HG03520 (cell line): ENCODE data around the gene BBLN.

Source experiments
- ATAC-seq: cut with Tn5 transposase; IDR thresholded peaks from one replicate; pipeline ENCODE4 v1.9.1; 2021; ENCODE audit warnings: mild to moderate bottlenecking, moderate library complexity; ENCODE audit not compliant: unreplicated experiment

Gene BBLN

DNA sequence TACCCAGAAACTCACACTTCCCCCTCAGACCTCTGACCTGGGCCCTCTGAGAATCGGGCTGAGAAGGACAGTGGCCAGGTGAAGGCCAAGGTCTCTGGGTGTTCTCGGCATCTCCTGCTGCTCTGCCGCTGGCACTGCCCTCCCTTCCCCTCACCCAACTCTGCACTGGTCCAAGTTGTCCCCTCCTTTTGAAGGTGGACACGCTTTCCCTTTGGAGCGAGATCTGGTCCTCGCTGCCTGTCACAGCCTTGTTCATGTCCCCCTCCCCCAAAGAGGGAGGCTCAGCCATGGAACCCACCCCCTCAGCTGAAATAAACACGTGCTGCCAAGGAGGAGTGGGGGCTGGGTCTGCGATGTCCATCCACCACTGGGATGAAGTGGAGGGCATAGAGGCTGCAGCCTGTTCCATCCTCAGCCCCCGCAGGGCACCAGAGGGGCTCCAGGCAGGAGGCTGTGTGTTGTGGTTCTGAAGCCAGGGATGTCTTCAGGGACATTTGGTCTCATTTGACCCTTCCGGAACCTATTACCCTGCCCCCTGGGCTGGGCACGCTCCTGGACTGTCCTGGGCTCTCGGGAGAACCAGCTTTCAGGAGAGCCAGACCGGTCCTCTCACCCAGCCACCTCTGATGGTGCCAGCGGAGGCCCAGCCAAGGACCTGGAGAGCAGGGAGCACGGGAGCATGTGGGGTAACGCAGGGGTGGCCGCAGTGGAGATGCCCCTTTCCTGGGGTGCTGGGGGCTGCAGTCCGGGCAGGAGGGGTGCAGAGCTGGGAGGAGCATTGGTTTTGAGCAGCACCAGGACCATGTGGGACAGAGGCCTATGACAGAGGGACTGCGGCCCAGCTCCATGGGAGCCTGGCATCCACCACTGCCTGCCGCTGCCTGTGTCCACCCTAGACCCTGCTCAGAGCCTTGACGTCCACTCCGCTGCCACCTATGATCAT, 15.6 kb upstream of the BBLN start:
- ATAC-seq: no peak

DNA sequence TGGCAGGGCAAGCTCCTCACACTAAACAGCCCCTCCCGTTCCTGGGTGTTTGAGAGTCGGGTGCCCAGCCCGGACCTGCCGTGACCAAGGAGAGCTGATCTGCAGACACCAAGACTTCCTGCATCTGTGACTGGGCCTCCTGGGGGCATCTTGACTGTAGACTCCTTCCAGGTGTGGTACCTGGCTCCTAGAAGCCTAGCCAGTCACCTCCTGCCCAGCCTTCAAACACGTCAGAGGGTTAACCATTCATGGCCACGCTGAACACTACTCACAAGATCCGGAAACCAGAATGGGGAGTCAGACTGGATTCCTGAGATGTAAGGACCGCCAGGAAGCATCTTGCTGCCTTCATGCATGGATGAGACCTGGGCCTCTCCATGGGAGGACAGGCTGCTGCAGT, 14.5 kb upstream of the BBLN start:
- ATAC-seq: no peak

DNA sequence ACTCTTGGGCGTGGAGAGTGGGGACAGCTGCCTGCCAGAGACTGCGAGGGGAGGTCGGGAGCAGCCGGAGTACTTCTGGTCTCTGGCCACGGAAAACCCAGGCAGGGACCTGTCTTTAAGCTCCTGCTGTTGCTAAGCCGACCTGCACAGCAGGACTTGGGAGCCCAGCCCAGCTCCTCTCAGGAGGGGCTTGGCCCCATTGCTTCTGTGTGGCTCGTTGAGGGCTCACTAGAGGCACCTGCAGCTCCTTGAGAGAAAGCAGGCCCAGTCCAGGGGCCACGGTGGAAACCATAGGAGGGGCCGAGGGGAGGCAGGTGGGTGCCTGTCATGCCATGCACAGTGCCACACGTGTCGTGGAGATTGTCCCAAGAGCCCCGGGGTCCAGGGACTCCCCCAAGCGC, 14.1 kb upstream of the BBLN start:
- no peak for ATAC-seq

DNA sequence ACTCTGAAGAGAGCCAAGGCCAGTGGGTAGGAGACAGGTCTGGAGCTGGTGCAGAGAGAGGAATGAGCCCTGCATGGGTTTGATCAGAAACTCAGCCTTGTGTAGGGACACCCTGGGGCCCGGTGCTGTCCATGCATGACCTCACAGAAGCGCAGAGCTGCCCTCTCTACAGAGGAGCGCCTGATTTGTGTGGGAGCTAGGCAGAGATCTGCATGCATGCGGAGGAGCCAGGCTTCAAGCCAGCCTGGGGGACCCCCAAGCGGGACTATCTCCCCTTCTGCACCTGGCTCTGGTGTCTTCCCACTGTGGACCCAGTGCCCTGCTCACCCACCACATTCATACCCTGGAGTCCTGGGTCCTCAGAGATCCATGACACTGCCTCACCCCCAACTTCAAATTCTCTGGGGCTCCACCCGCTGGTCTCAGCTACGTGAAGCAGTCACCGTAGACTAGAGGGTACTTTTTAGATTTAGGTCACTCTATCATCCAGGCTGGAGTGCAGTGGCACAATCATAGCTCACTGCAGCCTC, 13.4 kb upstream of the BBLN start:
- ATAC-seq: no peak

DNA sequence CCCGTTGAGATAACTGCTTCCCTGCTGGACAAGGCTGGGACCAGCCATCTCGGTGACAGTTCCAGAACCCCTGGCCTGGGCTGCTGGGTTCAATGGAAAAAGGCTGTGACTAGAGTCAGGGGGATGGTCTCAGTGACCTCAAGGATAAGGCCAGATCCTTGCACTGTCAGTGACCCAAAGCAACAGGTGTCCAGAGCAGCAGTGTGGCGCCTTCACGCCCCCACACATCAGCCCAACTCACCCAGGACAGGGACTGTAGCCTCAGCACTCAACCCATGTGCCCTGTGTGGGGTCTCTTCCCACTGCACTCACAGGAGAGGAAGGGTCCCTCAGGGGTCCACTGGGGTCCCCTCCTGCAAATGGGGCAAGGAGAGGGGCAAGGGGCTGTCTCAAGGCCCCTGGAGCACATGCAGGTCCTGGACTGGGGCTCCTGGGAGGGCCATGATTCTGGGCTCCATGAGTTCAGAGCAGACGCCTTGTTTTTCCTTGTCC, 11.5 kb upstream of the BBLN start:
- ATAC-seq: no peak

DNA sequence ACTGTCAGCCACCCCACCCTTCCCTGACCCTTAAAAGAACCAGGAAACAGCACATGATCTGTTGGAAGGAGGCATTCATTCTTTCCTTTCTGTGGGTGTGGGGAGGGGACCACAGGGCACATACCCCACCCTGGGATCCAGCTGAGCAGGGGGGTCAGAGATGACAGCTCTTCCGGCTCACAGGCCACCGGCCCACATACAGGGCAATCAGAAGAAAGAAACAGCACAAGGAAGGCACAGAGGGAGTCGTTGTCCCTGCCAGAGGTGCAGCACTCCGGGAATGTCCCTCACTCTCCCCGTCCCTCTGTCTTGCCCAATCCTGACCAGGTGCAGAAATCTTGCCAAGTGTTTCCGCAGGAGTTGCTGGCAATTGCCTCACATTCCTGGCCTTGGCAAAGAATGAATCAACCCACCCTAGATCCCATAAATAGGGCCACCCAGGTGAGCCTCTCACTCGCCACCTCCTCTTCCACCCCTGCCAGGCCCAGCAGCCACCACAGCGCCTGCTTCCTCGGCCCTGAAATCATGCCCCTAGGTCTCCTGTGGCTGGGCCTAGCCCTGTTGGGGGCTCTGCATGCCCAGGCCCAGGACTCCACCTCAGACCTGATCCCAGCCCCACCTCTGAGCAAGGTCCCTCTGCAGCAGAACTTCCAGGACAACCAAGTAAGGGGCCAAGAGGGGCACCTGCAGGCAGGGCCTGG, 10.9 kb upstream of the BBLN start, which contains the start of gene LCN2:
LCN2 (plus strand) TSS at position 453 of the 701 bp plus-strand sequence; CDS start at position 526, 73 bp downstream.
- ATAC-seq: no peak

DNA sequence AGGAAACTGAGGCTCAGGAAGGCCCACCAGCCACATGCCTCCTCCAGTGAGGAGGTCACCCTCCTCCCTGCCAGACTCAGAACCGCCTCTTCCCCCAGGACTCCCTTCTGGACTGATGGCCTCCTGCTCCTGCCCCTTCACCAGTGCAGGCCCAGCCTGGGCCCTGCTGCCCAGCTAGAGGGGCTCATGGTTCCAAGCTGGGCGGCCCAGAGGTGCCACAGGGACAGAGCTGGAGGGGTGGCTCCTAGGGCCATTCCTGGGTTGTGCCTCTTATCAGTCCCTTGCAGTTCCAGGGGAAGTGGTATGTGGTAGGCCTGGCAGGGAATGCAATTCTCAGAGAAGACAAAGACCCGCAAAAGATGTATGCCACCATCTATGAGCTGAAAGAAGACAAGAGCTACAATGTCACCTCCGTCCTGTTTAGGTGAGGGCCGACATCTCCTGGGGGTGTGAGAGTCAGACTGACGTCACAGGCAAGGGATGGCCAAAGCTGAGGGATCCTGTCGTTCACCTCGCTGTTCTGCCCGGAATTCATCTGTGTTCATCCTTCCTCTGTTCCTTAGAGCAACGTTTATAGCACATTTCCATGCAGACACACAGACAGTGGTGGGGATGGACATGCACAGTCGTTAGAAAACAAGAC, 10.0 kb upstream of the BBLN start:
- ATAC-seq: no peak

DNA sequence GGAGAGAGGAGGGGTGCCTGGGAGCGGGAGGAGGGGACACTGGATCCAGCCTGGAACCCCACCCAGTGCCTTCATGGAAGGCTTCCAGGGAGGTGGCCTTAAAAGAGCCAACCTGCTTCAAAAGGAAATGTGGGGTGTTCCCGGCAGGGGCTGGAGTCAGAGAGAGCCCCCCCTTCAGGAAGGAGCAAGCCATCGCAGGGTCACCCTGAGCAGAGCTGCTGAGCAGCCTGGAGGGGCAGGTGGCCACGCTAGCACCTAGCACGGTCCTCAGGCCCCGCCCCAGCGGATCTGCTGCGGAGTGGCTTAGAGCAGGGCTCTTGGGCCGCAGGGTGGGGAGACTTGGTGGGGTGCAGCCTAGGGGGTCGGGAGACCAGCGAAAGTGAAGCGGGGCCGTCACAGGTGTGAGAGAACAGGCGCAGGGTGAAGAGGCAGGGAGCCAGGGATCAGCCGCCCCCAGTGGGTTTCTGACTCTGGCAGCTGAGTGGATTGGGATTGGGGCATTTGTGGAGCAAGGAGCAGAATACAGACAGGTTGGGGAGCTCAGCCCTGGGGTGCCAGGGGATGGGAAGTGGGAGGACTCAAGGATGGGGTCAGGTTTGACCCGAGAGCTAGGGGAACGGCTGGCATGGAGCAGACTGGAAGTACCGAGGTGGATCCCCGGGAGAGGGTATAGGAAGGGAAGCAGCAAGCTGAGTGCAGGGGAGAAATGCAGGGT, 9.3 kb upstream of the BBLN start:
- no peak for ATAC-seq

DNA sequence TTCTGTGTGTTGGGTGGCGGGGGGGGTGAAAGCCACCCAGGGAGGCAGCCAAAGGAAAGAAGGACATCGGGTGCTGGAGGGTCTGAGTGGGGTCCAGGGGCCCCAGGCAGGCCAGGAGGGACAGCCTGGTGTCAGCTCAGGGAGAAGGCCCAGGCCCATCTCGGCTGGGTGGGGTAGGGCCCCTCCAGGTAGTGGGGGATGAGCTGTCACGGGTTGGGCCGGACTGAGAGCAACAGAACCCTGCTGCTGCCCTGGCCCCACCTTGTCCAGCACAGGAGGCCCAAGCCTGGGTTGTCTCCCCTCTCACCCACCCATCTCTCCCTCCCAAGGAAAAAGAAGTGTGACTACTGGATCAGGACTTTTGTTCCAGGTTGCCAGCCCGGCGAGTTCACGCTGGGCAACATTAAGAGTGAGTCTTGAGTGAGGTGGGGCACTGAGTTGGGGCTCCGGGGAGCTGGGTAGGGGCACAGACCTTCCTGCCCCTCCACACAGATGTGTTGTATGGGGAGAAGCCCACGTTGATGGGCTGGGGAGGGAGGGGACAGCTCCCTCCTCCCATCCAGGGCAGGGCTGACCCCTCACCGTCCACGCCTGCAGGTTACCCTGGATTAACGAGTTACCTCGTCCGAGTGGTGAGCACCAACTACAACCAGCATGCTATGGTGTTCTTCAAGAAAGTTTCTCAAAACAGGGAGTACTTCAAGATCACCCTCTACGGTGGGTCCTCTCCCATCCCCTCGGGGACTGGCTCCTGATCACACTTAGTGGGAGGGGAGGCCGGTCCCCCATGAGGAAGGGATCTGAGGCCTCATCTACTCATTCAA, 8.5 kb upstream of the BBLN start:
- no peak for ATAC-seq

DNA sequence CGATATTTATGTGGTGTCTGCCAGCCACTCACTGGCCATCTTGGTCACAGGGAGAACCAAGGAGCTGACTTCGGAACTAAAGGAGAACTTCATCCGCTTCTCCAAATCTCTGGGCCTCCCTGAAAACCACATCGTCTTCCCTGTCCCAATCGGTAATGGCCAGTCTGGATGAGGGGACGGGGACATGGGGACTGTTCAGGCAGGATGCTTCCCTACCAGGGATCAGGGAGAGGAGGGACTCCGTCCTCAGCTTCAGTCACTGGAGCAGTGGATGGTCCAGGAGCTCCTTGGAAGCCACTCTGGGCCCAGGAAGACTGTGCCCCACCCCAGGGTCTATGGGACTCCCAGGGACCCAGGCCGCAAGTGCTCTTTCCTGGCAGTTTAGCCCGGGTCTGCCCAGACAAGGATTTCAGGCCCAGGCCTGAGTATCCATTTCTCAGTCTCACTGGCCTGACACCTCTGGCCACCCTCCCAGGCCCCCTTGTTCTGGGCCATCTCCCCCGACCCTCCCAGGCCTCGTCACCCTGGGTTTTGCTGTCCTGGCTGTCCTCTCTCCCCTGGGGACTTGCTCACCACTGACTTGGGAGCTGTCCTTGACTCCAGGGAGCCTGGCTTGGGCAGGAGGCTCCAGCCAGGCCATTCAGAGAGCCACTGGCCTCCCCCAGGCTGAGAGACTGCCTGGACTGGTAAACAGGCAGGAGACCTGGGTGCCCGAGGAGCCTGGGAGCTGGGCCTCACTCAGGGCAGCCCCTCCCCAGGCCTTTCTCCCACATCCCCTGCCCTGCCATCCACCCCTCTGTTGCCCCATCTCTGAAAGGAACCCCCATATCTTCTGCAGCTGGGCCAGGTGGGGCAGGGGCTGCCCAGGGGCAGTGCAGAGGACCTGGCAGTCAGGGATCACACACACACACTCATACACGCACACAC, 7.7 kb upstream of the BBLN start:
- no peak for ATAC-seq

DNA sequence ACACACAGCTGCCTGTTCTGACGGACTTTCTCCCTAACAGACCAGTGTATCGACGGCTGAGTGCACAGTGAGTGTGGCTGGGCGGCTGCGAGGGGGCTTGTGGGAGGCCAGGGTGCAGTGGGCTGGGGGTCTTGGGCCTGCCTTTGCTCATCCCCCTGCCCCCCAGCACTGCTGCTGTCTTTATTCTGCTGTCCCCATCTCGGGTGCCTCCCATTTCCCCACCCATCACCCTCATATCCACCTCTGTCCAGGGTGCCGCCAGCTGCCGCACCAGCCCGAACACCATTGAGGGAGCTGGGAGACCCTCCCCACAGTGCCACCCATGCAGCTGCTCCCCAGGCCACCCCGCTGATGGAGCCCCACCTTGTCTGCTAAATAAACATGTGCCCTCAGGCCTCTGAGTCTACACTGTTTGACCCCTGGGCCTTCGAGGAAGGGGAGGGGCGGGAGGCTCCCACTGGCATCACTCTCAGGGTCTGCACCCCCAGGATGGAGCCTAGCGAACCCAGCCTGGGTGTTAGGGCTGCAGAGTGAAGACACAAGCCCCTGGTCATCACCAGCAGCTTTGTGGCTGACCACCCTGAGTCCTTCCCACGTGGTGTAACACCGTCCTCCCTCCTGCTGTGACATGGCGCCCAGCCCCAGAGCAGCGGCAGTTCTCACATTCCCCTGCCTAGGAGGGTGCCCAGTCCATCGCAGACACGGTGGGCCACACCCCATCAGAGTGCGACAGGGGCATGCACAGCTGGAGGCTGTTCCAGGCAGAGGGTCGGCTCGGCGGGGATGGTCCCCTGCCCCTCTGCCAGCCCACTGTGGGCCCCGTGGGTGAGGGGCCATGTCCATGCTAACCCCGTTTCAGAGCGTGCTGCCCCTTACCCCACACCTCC, 6.8 kb upstream of the BBLN start:
- no peak for ATAC-seq

DNA sequence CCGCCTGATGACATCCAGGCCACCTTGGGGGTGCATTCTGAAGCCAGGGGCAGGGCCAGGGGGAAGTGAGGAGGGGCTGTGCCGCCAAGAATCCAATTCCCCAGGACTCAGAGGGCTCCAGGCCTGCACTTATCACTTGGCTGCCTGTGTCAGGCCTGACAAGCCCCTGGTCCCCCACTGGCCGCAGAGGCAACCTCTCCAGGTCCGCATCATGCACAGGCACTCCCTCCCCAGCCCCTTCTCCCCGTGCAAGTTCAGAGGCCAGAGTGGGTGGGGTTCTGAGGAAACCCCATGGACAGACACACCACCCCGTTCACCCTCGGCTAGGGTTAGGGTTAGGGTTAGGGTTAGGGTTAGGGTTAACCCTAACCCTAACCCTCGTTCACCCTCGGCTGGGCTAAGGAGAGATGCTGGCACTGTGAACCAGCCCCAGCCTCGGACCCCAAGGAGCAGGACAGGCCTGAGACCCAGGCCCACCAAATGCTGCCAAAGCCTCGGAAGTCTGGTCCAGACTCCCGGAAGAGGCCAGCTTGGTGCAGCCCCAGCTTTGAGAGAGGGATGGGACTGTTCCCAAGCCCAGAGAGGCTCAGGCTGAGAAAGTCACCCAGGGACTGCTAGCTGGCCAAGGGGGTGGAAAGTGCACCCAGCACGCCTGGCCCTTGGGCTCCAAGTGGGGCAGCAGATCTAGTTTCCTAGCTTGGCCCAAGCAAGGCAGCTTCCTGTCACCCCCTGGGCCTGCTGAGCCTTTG, 5.9 kb upstream of the BBLN start:
- no peak for ATAC-seq

DNA sequence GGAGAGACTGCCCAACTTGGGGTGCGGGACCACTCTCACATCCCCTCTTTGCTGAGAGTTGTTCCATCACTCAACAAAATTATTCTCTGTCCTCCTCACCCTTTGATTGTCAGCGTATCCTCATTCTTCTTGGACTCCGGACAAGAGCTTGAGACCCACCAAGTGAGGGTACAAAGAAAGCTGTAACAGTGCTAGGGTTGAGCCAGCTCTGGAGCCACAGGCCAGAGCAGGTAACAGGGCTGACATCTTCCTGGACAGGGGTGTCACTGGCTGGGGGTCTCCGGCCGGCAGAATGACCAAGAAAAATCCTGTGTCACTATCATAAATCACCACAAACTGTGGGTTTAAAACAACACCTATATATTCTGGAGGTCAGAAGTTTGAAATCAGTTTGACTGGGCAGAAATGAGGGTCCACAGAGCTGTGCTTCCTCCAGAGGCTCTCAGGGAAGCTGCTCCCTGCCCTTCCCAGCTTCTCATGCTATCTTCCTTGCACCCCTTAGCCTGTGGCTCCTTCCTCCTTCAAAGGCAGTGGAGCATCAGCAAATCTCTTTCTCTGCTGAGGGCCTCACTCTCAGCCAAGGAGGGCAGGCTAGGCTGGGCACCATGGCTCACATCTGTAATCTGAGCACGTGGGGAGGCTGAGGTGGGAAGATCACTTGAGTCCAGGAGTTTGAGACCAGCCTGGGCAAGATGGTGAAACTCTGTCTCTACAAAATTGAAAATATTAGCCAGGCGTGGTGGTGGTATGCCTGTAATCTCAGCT, 4.1 kb upstream of the BBLN start:
- no peak for ATAC-seq

DNA sequence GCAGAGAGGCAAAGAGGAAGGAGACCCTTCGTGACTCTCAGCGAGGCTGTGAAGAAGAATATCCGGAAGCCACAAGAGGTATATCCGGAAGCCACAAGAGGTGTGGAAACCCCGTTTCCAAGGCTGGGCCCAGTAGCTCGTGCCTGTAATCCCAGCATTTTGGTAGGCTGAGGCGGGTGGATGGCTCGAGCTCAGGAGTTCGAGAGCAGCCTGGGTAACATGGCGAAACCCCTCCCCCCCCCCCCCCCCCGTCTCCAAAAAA, 612 bp upstream of the BBLN start:
- no peak for ATAC-seq

DNA sequence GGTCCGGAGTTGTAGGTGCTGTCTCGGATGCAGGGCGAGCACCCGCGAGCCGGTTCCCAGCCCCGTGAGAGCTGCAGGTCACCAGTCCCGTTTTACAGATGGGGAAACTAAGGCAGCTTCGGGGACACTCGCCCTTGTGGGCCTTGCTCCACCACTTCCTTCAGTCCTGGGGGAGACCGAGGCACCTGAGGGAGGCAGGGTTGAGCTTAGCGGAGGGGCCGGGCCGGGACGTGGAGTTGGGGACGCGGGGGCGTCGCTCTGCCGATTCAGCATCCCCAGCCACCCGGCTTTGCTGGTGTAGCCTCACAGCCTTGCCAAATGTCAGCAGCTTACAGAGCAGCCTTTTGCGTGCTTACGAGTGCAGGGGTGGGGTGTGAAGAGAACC, 530 bp downstream of the BBLN start:
- peak; percentile 1 for ATAC-seq

DNA sequence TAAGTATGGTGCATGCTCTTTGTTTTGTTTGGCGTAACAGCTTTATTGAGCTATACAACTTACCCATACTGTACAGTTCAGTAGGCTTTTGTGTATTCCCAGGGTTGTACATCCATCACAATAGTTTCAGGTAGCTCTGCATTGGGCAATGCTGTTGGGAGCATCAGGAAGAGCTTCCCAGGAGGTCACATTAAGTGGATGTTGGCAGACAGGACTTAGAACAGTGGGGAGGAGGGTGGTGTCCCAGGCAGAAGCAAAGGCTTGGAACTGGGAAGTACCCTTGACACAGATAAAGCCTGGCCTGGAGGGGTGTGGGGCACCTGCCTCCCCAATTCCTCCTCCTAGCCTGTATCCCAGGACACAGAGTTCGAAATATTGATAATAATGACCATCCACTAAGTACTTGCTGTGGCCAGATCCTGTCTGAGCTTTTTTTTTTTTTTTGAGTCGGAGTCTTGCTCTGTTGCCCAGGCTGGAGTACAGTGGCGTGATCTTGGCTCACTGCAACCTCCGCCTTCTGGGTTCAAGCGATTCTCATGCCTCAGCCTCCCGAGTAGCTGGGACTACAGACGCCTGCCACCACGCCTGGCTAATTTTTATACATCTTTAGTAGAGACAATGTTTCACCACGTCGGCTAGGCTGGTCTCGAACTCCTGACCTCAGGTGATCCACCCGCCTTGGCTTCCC, 1.3 kb downstream of the BBLN start:
- ATAC-seq: no peak
